HG03095 (cell line): ENCODE data around the gene ELP4.
"Not testable (repeated sequence)": the region's sequence is repeated elsewhere in the genome, so short reads cannot be mapped to it uniquely, and the experiment has no call there.

Experiments
- ATAC-seq: cut with Tn5 transposase; IDR thresholded peaks from one replicate; pipeline ENCODE4 v1.9.1; 2021; ENCODE audit warnings: moderate library complexity; ENCODE audit not compliant: unreplicated experiment

ELP4 gene, protein sequence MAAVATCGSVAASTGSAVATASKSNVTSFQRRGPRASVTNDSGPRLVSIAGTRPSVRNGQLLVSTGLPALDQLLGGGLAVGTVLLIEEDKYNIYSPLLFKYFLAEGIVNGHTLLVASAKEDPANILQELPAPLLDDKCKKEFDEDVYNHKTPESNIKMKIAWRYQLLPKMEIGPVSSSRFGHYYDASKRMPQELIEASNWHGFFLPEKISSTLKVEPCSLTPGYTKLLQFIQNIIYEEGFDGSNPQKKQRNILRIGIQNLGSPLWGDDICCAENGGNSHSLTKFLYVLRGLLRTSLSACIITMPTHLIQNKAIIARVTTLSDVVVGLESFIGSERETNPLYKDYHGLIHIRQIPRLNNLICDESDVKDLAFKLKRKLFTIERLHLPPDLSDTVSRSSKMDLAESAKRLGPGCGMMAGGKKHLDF

DNA sequence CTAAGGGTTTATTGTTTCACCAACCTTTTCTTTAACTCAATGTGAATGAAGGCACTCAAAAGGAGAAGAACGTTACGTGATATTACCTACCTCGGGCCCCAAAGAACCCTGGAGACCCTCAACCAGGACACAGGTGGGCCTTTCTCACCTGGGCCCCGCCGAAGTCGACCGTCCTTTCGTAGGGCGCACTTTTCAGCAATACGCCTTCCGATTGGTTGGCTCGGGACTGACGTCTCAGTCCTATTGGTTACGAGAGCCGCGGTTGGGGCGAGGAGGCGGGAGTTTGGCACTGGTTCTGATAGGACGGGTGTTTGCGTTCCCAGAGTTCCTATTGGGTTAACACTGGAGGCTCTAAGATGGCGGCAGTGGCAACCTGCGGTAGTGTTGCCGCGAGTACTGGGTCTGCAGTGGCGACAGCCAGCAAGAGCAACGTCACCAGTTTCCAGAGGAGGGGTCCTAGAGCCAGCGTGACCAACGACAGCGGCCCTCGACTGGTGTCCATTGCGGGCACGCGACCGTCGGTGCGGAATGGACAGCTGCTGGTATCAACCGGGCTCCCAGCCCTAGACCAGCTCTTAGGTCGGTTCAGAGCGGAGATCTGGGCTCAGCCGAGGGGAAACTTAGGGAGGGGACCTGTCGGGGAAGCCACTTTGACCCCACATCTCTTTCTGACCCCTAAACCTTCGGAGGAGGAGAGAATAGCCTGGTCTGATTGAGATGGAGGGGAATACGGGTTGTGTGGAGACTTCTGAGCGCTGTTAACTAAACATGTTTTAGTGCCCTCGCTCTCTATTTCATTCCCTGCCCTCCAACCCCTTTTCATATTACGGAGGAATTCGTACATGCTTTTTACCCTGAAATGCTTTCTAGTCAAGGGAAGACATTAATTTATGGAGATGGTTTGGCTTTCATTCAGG lies at the start of gene ELP4, which contains the start of gene IMMP1L:
Gene ELP4, plus strand, starts transcription at position 339 of the 917 bp plus-strand sequence. Its CDS starts 18 bp downstream, at position 357.
Gene IMMP1L, minus strand, starts transcription at position 194 of the 917 bp plus-strand sequence. CDS start 46,346 bp downstream, outside the sequence.
- peak; percentile 100 for ATAC-seq

DNA sequence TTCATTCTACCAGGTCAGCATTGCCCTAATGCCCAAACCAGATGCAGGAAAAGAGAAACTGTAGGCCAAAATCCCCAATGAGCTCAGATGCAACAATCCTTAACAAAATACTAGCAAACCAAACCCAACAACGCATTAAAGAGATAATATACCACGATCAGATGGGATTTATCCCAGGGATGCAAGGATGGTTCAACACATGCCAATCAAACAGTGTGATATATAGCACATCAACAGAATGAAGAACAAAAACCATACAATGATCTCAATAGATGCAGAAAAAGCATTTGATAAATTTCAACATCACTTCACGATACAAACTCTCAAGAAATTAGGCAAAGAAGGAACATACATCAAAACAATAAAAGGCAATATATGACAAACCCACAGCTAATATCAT lies 45.1 kb upstream of the ELP4 start:
- no peak for ATAC-seq

DNA sequence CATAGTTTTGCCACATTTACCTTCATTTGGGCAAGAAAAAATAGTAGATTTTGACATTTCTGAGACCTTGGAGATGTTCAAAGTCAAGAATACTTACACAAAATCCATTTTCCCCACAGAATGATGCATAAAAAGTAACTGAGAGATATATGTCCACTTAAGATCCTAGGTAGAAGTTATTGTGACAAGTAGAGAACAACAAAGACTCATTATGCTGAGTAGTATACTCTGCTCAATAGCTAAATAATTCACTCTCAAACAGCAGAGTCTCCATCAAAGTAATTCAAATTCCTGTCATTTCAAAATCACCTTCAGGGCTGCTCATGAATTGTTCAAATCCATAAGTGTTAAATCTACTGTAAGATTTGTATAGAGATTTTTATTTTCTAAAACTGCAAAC lies 35.5 kb upstream of the ELP4 start:
- ATAC-seq, result no peak

DNA sequence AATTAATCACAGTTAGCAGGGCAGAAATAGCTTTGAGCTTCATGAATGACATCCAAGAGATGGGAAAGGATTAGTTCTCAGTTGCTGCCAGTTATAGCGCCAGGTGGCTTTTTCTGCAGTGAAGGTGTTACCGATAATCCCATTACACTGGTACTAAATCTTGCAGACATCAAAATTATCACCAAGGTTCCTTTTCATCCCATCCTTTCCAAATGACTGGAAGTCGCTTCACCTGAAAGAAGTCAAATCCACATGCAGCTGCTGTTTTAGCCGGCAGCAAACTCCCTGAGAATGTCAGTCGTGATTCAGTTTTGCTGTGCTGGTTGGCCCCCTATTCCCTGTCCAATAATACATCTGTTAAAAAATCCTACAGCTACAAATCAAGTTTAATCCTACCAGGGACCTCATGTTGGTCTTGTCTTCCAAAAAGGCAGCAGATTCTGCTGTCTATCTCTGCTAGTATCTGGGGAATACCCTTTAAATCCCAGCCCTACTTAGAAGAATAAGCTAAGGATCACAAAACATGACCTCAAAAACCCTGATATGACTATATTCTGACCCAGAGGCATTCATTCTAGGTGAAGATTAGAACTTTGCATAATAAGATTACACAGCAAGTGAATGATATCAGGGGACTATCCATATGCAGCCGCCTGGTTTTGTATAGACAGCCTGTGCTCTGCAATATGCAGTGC lies 31.9 kb upstream of the ELP4 start:
- ATAC-seq, result no peak

DNA sequence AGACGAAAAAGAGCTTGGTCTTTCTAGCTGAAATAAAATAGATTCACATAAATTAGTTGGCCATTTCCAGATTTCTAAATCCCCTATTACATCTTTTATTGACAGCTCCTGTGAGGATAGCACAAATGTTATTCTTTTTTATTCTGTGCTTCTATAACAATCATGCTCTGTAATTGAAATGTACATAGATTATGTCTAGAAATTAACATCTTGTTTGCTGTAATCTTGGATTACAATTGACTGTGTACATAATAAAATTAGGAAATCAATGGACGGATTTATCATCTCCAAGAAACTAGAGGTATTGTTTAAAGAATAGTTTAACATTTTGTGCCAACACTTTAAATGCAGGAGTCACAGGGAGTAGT lies 31.4 kb upstream of the ELP4 start:
- ATAC-seq, result no peak

DNA sequence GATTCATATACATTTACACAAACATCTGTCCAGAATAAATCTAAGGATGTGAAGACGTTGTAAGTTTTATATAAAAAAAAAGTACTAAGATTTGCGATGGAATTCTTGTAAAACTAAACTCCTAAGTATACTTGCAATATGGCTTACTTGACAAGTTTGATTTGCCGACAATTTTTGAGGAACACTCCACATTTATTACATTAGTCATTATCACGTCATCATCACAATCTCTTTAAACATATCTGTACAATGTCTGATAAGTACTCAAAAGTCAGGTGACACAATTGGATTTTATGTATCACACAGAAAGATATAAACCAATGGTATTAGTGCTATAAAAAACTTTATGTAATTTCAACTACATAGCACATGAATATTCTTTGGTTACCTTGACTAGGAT lies 30.5 kb upstream of the ELP4 start:
- ATAC-seq, result no peak

DNA sequence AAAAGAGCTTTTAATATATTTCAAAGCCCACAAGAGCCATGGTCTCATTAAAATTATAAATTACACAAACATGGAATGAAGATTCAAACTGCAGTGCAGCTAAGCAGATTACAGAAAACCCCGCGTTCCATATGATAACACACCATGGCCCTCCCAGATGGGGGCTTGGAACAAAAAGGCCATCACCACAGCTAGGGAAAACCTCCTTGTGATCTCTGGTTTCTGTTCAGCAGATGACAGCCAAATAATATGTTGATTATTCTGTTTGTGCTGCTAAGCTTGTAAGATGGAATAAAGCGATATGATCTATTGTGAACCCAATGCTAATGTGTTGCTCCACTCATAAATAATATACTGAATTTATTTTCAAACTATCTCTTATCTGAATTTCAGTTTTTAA lies 28.6 kb upstream of the ELP4 start:
- no peak for ATAC-seq

DNA sequence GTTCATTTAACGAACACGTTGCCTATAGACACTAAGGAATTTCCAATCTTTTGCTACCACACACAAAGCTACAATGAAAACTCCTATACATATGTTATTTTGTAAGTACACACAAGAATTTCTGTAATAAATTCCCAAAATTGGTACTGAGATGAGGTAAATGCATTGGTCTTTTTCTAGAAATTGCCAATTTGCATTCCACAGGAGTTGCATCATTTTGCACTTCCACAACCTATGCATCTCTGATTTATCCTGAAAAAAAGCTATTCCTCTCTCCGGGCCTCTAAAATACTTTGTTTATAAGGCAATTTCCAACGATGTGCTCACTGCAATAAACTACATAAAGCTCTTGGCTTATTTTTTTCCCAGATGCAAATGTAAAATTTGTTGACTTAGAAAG lies 25.1 kb upstream of the ELP4 start:
- no peak for ATAC-seq

DNA sequence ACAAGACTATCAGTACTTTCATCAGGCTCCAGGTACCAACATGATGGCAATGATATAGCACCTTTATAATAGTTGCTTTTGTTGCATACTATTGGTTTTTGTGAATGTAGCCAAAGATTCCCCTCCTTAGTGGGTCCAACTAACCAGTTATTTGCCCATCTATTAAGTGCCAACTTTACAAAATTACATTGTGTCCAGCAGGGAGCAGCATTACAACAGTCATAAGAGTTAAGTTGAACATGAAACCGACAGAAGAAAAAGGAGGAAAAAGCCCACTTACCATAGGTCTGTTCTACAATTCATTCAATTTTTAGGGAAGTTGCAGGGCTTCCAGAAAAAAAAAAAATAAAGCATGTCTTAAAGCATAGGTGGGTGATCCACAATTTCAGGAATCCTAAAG lies 21.7 kb upstream of the ELP4 start:
- peak; percentile 50 for ATAC-seq

DNA sequence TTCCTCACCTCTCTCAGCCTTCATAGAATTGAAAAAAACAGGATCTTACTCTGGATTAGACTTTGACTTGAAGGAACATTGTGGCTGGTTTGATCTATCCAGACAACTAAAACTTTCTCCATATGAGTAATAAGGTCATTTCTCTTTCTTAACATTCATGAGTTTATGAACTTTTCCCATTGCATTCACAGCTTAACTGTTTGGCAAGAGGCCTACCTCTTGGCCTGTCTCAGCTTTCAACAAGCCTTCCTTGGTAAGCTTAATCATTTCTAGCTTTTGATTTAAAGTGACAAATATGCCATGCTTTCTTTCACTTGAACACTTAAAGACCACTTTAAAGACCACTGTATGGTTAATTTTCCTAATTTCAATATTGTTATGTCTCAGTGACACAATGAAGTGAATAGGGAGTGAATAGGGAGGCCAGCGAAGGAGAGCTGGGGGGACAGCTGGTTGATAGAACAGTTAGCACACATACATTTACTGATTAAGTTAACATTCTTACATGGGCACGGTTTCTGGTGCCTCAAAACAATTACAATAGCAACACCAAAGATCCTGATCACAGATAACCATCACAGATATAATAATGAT lies 17.1 kb upstream of the ELP4 start:
- no peak for ATAC-seq

DNA sequence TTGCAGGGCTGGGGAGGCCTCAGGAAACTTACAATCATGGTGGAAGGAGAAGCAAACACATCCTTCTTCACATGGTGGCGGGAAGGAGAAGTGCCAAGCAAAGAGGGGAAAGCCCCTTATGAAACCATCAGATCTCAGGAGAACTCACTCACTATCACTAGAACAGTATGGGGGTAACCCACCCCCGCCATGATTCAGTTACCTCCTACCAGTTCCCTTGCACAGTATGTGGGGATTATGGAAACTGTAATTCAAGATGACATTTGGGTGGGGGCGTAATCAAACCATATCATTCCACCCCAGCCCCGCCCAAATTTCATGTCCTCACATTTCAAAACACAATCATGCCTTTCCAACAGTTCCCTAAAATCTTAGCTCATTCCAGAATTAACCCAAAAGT lies 16.3 kb upstream of the ELP4 start:
- no peak for ATAC-seq

DNA sequence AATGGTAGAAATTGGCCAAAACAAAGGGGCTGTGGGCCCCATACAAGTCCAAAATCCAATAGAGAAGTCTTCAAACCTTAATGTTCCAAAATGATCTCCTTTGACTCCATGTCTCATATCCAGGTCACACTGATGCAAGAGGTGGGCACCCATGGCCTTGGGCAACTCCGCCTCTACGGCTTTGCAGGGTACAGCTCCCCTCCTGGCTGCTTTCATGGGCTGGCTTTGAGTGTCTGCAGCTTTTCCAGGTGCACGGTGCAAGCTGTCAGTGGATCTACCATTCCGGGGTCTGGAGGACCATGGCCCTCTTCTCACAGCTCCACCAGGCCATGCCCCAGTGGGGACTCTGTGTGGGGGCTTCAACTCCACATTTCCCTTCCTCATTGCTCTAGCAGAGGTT lies 15.8 kb upstream of the ELP4 start:
- not testable (repeated sequence) for ATAC-seq

DNA sequence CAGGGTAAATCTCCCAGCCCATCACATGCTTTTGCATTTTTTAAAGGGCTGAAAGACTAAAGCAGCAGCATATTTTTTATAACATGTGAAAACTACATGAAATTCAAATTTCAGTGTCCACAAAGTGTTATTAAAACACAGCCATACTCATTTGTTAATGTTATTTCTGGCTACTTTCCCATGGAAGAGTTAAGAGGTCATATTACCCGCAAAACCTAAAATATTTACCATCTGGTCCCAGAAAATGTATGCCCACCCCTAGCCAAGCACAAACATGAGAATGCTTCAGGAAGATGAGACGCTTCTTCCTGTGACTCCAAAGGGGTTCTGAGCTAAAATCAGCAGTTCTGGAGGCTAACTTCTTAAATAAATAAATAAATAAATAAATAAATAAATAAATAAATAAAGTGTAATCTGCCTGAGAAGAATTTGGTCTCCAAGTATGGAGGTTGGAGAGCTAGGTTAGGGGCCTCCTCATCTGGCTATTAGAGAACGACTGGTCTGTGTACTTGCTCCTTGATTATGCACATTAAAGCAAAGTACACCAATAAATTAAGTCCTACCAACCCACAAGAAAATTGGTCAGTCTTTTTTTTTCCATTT lies 9.9 kb upstream of the ELP4 start:
- no peak for ATAC-seq

DNA sequence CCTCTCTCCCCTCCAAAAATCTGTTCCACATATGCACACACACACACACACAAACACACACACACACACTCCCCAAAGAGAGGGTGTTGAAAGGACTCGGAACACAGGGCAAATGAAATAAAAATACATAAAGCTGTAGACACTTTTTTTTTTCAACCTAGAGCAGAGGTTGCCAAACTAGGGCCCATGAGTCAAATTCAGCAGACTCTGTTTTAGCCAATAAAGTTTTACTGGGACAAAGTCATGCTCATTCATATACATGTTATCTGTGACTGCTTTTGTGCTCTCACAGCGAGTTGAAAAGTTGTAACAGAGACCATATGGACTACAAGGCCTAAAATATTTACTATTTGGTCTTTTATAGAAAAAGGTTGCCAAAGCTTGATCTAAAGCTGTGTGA lies 9.0 kb upstream of the ELP4 start:
- no peak for ATAC-seq

DNA sequence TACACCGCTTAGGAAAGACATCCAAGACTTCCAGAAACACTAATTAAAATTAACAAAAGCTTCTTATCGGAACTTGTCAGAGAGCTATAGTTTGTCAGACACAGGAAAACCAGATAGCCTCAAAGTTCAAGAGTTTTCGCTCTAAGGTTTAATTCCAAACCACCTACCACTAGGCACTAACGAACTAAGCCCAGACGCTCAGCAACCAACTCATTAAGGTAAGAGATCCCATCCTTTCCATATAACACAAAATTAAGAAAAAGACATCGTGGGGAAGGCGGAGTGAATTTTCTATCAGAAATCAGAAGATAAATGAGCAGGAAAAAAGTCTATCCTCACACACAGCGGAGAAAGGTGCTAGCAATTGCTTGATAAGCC lies 527 bp upstream of the ELP4 start:
- peak; percentile 2 for ATAC-seq

DNA sequence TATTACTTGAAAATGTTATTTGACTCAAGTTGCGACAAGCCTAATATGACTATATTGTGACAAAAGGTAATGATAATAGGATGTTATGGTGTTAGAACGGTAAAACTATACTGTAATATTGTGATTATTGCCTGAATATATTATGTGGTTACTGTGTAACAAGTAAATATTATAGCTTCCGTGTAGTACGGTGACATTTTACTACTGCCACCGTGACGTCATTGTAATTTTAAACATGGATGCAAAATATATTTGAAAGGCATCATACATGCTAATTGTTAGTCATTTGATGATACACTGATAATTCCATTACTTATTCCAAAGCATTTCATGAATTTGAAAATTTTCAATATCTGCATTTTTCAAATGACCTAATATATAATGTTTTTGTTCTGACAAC lies 2.5 kb downstream of the ELP4 start:
- ATAC-seq, result no peak

DNA sequence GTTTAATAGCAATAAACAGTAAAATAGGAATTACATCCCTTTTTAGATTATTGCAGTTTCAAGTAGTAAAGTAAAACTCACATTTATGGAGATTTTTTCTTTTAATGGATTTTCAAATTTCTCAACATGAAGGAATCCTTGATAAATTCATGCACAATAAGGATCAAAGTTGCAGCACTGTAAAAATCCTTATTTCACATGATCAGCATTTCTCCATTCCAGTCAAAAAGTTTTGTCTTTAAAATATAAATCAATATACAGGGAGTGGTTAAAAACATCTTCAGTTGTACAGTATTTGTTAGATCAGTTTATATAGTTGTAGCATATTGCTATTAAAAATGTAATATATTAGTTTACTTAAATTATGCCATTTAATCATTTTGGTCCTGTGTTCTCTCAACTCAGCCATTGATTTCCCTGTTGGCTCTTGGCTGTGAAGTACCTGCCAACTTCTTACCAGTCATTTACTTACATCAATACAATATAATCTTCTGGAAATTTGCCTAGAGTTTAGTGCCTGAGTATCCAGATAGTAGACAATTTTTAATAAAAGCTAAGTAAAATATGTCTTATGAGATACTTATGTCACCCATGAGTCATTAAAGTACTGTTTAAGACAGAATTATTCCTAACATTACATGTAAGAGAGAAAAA lies 12.1 kb downstream of the ELP4 start:
- no peak for ATAC-seq

DNA sequence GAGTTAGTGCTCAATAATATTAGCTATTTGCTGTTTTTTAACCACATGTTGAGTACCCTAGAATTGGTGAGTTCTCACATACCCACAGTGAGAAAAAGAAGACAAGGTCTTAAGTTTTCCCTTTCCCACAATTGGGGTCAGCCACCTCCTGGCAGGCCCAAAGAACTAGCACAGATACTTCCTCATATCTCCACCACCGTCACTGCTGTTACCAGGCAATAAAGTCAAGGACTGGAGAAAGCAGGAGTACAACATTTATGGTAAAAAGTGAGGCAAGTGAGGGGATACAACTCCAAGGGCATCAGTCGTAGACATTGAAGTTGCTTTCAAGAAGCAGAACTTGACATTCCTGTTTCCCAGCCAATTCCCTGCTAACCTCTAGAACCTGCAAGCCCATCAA lies 19.6 kb downstream of the ELP4 start:
- no peak for ATAC-seq

DNA sequence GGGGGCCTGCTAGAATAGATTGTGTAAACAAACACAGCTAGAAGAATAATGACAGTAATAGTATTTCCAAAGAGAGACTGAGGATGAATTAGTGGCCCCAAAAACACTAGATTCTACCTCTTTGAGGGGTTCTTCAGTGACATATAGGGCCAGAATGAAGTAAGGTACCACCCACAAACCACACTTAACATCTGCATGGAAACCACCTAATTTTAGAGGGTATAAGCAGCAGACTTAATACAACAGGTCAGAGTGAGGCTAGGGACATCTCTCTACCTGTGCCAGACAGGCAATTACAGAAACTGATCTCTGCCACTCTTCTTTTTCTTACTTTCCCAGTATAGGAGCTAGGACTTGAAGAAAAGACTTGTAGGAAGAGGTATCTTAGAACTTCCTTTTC lies 20.1 kb downstream of the ELP4 start:
- ATAC-seq, result no peak

DNA sequence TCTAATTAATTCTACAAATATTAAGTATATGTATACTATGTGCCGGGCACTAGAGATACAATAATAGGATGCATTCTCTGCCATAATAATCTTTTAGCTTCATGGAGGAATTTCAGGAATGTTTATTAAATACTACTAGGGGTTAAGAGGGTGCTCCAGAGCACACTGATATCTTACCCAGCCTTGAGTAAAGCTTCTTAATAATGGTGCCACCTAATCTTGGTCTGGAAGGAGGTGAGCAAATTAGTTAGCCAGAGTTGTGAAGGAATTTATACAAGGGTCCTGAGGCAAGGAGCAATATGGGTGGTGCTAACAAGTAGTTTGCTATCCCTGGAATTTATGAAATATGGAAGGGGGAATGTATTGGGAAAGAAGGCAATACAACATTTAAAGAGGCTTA lies 21.7 kb downstream of the ELP4 start:
- no peak for ATAC-seq
